SW480 (cell line): Measurements from ENCODE around the gene ORM1.
"Not testable (repeated sequence)": the region's sequence is repeated elsewhere in the genome, so short reads cannot be mapped to it uniquely, and the experiment has no call there.

Experiments used
- DNase-seq: peaks from one replicate; pipeline ENCODE4 v3.0.0-alpha.2; 2016; ENCODE audit warnings: low spot score

ORM1 gene

GRCh38 chr9:114308361-114308950, 14.4 kb upstream of the ORM1 start:
- DNase-seq = no peak

- no peak for DNase-seq
These were observed 13.8 kb upstream of the ORM1 start for GRCh38 chr9:114309096-114309495.

- DNase-seq = no peak
These were observed 12.1 kb upstream of the ORM1 start for GRCh38 chr9:114310471-114311450.

GRCh38 chr9:114311571-114312512, 11.1 kb upstream of the ORM1 start:
- DNase-seq = no peak

GRCh38 chr9:114312513-114312875, 10.4 kb upstream of the ORM1 start:
- DNase-seq = no peak

GRCh38 chr9:114313186-114313585, 9.7 kb upstream of the ORM1 start:
- no peak for DNase-seq

- DNase-seq = no peak
These were observed 8.5 kb upstream of the ORM1 start for GRCh38 chr9:114314256-114314867.

- DNase-seq = no peak
These were observed 7.8 kb upstream of the ORM1 start for GRCh38 chr9:114314881-114315722.

- no peak for DNase-seq
These were observed 7.1 kb upstream of the ORM1 start for GRCh38 chr9:114315723-114316363.

GRCh38 chr9:114316605-114317230, 6.2 kb upstream of the ORM1 start:
- DNase-seq = no peak

GRCh38 chr9:114317665-114318357, 5.1 kb upstream of the ORM1 start:
- peak; percentile 44 for DNase-seq

- no peak for DNase-seq
These were observed 4.5 kb upstream of the ORM1 start for GRCh38 chr9:114318416-114318815.

GRCh38 chr9:114319147-114319546, 3.8 kb upstream of the ORM1 start:
- no peak for DNase-seq

- DNase-seq = not testable (repeated sequence)
These were observed 2.2 kb upstream of the ORM1 start for GRCh38 chr9:114320710-114321109.

- DNase-seq = no peak
These were observed 1.1 kb upstream of the ORM1 start for GRCh38 chr9:114321759-114322158.

GRCh38 chr9:114322160-114322818, 609 bp upstream of the ORM1 start:
- DNase-seq = not testable (repeated sequence)

GRCh38 chr9:114323849-114324248, 951 bp downstream of the ORM1 start:
- DNase-seq = not testable (repeated sequence)

- DNase-seq = no peak
These were observed 1.6 kb downstream of the ORM1 start for GRCh38 chr9:114324492-114324891.

GRCh38 chr9:114324965-114325364, 2.1 kb downstream of the ORM1 start:
- not testable (repeated sequence) for DNase-seq
